HTR-8/SVneo (cell line): ENCODE measurements around the gene ENDOU.

ENCODE experiments used
- DNase-seq: peaks from one replicate; pipeline ENCODE4 v3.0.0; 2011; ENCODE audit warnings: low spot score, mixed read lengths; ENCODE audit not compliant: insufficient read length
- FAIRE-seq: peaks from 2 replicates; lab custom pipeline; 2011; peaks lifted over from hg19 to GRCh38; lab: Jason Lieb, UNC

ENDOU gene, protein sequence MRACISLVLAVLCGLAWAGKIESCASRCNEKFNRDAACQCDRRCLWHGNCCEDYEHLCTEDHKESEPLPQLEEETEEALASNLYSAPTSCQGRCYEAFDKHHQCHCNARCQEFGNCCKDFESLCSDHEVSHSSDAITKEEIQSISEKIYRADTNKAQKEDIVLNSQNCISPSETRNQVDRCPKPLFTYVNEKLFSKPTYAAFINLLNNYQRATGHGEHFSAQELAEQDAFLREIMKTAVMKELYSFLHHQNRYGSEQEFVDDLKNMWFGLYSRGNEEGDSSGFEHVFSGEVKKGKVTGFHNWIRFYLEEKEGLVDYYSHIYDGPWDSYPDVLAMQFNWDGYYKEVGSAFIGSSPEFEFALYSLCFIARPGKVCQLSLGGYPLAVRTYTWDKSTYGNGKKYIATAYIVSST

DNA sequence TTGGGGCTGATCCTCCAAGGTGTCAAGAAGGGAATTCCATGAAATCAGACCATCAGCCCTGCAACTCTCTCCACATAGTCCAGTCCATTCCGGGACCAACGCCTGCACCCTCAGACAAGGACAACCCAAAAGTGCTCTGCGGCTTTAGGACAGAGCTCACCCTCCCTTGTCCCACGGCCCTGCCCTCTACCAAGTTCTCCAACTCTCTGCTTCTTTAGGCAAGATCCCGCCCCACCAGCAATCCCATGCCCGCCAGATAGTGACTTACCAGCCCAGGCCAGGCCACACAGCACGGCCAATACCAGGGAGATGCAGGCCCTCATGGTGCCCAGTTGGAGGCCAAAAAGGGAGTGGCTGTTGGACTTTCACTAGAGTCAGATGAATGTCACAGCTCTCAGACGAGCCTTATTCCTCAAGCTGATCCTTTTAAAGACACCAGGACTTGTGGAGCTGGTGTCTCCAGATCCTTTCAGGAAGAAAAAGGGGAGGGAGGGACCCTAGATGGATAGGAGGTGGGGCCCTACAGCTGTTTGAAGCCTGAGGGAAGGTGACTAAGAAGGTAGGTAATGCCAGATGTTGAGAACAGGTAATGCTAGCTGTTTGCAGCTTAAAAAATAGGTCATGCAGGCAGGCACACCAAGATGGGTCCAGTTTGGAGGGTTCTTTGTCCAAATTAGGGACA, at the start of gene ENDOU:
TSS of gene ENDOU (minus strand) at position 400 of the 682 bp plus-strand sequence. CDS start at position 323, 77 bp downstream.
- DNase-seq (no peak), FAIRE-seq (no peak)

GRCh38 chr12:47774663-47775062, 49.4 kb upstream of the ENDOU start:
- DNase-seq, result no peak
- no peak for FAIRE-seq

- FAIRE-seq (no peak), DNase-seq (no peak)
These were observed 48.7 kb upstream of the ENDOU start for GRCh38 chr12:47773858-47774580.

GRCh38 chr12:47773062-47773857, 48.0 kb upstream of the ENDOU start, which contains the start of gene SLC48A1:
Gene SLC48A1, plus strand, starts transcription at chr12:47773238. Its CDS starts 67 bp downstream, at chr12:47773305.
- FAIRE-seq (no peak), DNase-seq (peak; percentile 72)

DNA sequence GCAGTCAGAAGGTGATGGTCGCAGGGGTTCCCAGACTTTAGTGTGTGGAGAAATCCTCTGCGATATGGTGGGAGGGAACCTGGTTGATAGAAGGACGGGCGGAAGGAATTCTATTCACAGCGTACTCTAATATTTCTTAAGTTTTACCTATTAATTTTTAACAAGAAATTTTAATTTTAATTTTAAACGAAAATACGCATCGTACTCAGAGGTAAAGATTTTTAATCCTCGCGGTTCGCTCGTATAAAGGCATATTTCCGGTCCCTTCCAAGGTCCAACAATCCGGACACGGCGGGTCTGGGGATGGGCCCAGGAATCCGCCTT, 47.4 kb upstream of the ENDOU start:
- DNase-seq (no peak), FAIRE-seq (no peak)

- FAIRE-seq (no peak), DNase-seq (no peak)
These were observed 46.9 kb upstream of the ENDOU start for GRCh38 chr12:47772094-47772660.

DNA sequence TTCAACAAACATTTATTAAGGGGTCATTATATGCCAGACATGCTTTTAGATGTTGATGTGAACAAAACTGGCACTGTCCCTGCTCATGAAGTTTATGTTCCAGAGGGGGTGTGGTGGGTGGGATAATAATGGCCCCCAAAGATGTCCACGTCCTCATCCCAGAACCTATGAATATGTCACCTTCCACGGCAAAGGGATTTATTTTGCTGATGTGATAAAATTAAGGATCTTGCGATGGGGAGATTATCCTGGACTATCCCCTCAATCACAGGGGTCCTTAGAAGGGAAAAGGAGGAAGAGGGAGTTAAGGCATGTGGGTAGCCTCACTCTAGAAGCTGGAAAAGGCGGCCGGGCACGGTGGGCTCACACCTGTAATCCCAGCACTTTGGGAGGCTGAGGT, 46.0 kb upstream of the ENDOU start:
- DNase-seq, result no peak
- FAIRE-seq, result no peak

GRCh38 chr12:47770086-47770726, 44.9 kb upstream of the ENDOU start:
- DNase-seq (no peak), FAIRE-seq (no peak)

- no peak for FAIRE-seq
These were observed 44.2 kb upstream of the ENDOU start for GRCh38 chr12:47769234-47770085.

GRCh38 chr12:47768323-47768811, 43.1 kb upstream of the ENDOU start:
- FAIRE-seq, result peak; percentile 28
- peak; percentile 66 for DNase-seq

More at GRCh38 chr12:47769234-47770085, 44.2 kb upstream of the ENDOU start:
- no peak for DNase-seq

DNA sequence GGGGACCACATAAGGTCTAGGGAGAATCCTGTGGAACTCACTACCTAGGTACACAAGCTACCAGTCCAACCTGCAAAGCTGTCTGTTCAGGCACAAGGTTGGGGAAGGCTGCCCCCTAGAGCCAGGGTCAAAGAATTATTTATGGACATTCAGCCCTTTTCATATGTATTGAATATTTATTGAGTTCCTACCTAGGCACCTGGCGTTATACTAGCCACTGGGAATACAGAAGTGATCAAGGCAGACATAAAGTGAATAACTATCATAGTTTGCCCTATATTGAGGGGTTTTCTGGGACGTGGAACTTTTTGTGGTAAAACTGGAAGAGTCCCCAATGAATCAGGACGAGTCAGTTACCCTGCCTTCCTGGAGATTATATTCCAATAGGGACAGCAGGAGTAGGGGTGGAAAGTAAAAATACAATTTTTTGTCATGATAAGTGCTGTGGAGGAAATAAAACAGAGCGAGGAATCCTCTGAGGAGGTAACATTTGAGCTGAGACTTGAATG, 42.0 kb upstream of the ENDOU start:
- no peak for DNase-seq
- no peak for FAIRE-seq

DNA sequence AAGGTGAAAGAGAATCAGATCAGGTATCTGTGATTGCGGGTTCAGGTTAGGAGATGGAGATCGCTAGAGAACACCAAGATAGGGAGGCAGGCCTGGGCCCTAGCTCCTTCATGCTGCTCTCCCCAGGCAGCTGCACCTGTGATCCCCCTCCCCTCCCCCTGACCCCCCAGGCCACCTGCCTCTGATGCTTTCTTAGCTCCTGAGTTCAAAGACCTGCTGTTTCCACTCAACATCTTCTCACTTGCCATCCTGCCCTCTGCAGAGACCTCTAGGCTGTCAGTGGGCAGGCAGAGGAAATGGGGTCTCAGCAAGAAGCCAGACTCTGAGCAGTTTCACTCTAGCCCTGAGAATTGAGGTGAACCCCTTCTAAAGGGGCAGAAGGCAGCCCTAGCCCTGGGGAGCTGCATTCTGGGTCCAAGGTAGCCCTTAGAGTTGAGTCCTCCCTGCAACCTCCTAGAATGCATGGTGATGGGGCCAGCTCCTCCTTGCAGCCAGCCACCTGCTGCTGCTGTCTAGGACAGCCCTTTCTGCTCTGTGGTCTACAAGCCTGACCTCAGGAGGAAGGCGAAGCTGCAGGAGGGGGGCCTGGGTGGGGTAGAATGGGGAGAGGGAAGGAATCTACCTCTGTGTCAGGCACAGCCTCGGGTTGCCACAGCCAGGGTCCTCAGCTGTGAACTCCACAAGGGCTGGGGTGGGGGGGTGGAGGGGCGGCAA, 41.4 kb upstream of the ENDOU start:
- DNase-seq, result no peak
- no peak for FAIRE-seq

GRCh38 chr12:47763481-47764346, 38.4 kb upstream of the ENDOU start:
- FAIRE-seq, result no peak
- DNase-seq, result no peak

DNA sequence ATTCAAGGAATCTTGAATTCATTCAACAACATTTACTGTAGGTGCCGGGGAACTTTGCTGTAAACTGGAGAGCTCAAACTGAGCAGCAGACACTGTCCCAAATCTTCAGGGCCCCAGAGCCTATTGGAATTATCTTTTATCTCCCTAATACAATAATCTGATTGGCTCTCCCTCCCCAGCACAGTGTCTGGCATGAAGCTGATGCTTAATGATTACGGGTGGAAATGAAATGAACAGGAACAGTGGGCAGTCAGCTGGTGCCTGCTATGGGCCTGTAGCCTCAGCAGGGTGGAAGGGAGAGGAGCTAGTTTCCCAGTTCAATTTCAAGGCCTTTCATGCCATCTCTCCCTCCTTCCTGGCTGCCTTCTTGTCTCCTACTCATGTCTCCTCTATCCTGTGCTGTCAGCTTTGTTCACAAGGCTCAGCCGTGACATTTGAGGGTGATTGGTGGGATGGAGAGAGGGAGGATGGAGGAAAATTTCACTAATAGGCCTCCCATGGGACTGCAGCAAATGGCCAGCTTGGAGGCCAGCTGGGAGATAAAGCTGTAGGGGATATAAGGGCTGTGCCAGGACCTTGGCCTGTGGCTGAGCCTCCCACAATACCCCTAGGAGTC, 37.7 kb upstream of the ENDOU start:
- no peak for FAIRE-seq
- no peak for DNase-seq

DNA sequence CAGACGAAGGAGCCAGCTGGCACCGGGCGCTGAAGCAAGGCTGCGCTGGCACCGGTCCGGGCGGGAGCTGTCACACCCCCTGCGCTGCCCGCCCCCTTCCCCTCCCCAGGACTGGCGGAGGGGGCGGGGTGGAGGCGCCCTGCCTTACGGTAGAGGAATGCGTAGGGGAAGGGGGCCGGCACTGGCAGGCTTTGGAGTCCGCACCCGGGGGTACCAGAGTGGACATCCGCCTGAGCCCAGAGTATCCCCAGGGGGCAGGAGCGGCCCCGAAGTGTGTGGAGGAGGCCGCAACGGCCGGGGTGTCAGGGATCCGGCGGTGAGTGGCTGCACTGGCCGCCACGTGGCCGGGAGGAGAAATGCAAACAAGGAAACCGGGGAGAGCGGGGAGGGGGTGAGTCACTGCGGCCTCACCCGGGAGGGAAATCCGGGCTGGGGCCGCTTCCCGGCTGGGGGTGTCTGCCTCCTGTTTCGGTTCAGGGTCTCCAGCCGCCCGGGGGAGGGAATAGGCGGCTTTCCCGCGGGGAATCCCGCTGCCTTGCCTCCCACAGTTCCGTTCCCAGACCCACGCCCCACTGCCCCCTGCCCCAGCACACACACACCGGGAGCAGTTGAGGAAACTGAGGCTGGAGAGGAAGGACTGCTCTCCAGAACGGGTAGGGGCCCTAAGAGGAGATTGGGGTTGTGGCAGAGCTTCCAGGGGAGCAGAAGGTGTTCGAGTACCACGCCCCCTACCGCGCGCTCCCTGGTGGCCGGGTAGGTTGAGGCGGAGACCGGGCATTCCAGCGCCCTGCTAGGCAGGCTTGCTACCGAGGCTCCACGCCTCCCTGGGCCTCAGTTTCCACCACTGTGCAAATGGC, 33.8 kb upstream of the ENDOU start, which contains the start of gene RAPGEF3:
TSS of gene RAPGEF3 (minus strand) at position 47 of the 857 bp plus-strand sequence. CDS start 324 bp downstream, outside the sequence.
- DNase-seq (peak; percentile 85), FAIRE-seq (peak; percentile 42)
